Brain pericyte (primary cell): ENCODE data around the gene NRIP3.

Experiments used
- DNase-seq: peaks from one replicate; pipeline ENCODE4 v3.0.0-alpha.2; 2012; ENCODE audit warnings: low read depth, low spot score

The NRIP3 gene

GRCh38 chr11:9003573-9004182 lies at the start of gene NRIP3:
TSS of gene NRIP3 (minus strand) at chr11:9004001. CDS start at chr11:9003935, 66 bp downstream.
- peak; percentile 25 for DNase-seq

- DNase-seq: no peak
Measured at GRCh38 chr11:9052316-9052715, 48.5 kb upstream of the NRIP3 start.

GRCh38 chr11:9049959-9050358 lies 46.2 kb upstream of the NRIP3 start:
- DNase-seq: no peak

GRCh38 chr11:9047964-9048523 lies 44.2 kb upstream of the NRIP3 start:
- DNase-seq: no peak

GRCh38 chr11:9046481-9046880 lies 42.7 kb upstream of the NRIP3 start:
- no peak for DNase-seq

GRCh38 chr11:9042488-9042887 lies 38.7 kb upstream of the NRIP3 start:
- no peak for DNase-seq

GRCh38 chr11:9041747-9042146 lies 37.9 kb upstream of the NRIP3 start:
- no peak for DNase-seq

- DNase-seq: no peak
Measured at GRCh38 chr11:9040410-9040809, 36.6 kb upstream of the NRIP3 start.

- DNase-seq: no peak
Measured at GRCh38 chr11:9039863-9040262, 36.1 kb upstream of the NRIP3 start.

- DNase-seq: no peak
Measured at GRCh38 chr11:9039198-9039597, 35.4 kb upstream of the NRIP3 start.

- no peak for DNase-seq
Measured at GRCh38 chr11:9038541-9038940, 34.7 kb upstream of the NRIP3 start.

- no peak for DNase-seq
Measured at GRCh38 chr11:9037963-9038362, 34.2 kb upstream of the NRIP3 start.

GRCh38 chr11:9037046-9037780 lies 33.4 kb upstream of the NRIP3 start:
- no peak for DNase-seq

- DNase-seq: no peak
Measured at GRCh38 chr11:9030601-9031000, 26.8 kb upstream of the NRIP3 start.

- no peak for DNase-seq
Measured at GRCh38 chr11:9029422-9029821, 25.6 kb upstream of the NRIP3 start.

- no peak for DNase-seq
Measured at GRCh38 chr11:9028581-9028980, 24.8 kb upstream of the NRIP3 start.

- DNase-seq: no peak
Measured at GRCh38 chr11:9025101-9025850, 21.5 kb upstream of the NRIP3 start.

- DNase-seq: no peak
Measured at GRCh38 chr11:9022961-9023680, 19.3 kb upstream of the NRIP3 start.

- no peak for DNase-seq
Measured at GRCh38 chr11:9020916-9021315, 17.1 kb upstream of the NRIP3 start.

GRCh38 chr11:9019861-9020260 lies 16.1 kb upstream of the NRIP3 start:
- DNase-seq: no peak

- DNase-seq: no peak
Measured at GRCh38 chr11:9017773-9018172, 14.0 kb upstream of the NRIP3 start.
